K562 (cell line): ENCODE results near the gene DEDD2. TPM values are rescaled to one million over a fixed set of nuclear protein-coding genes. Genes with fewer than 3 reads are reported as not detected.
A peak's percentile ranks its signal among the peaks of the same experiment; 100 is the strongest.

Source experiments
- BACH1 ChIP-seq: fragments of 200-800 bp; sonication (Bioruptor generic); IDR thresholded peaks from 2 replicates; pipeline ENCODE4 v1.6.1; 2016; ENCODE audit warnings: missing genetic modification characterization, missing compliant biosample characterization
- CHAMP1 ChIP-seq: fragments of 450-650 bp; IDR thresholded peaks from 2 replicates; pipeline ENCODE4 v1.6.1; 2016; ENCODE audit warnings: mild to moderate bottlenecking
- DEAF1 ChIP-seq: fragments of 450-650 bp; formaldehyde crosslinking; IDR thresholded peaks from 2 replicates; pipeline ENCODE4 v1.4.0; 2020; ENCODE audit warnings: mild to moderate bottlenecking, moderate library complexity
- FOXM1 ChIP-seq, 2 experiments: fragments of 450-650 bp in 1 of 2; sonication (generic) in 1 of 2; formaldehyde crosslinking in 1 of 2; IDR thresholded peaks; 2 replicates each; pipeline versions ENCODE4 v1.6.1 to v1.9.0; 2017 to 2022; ENCODE audit warnings: low read depth in 2 of 2, mild to moderate bottlenecking in 2 of 2, missing genetic modification reagents in 1 of 2, moderate library complexity in 1 of 2
- KLF13 ChIP-seq: fragments of 450-650 bp; IDR thresholded peaks from 2 replicates; pipeline ENCODE4 v1.6.1; 2016; ENCODE audit warnings: missing genetic modification characterization, low read depth, mild to moderate bottlenecking, missing compliant biosample characterization, moderate library complexity, borderline replicate concordance
- MITF ChIP-seq: IDR thresholded peaks from 2 replicates; pipeline ENCODE4 v1.6.1; 2014; ENCODE audit warnings: antibody characterized with exemption
- MYNN ChIP-seq, 2 experiments: sonication (generic); formaldehyde crosslinking in 1 of 2; IDR thresholded peaks; 2 replicates each; pipeline versions ENCODE4 v1.5.0 to v1.6.1; 2016 to 2020; ENCODE audit warnings: antibody characterized with exemption in 1 of 2, missing genetic modification reagents in 1 of 2
- NFIX ChIP-seq: fragments of 250-450 bp; sonication (Bioruptor Pico); IDR thresholded peaks from 2 replicates; pipeline ENCODE4 v1.4.0; 2020; ENCODE audit warnings: low read depth, mild to moderate bottlenecking, moderate library complexity
- PATZ1 ChIP-seq: fragments of 250-450 bp; sonication (Bioruptor Pico); IDR thresholded peaks from 2 replicates; pipeline ENCODE4 v1.5.0; 2020; ENCODE audit warnings: mild to moderate bottlenecking, borderline replicate concordance
- PREB ChIP-seq: sonication (generic); formaldehyde crosslinking; IDR thresholded peaks from 2 replicates; pipeline ENCODE4 v1.8.1; 2023; ENCODE audit warnings: mild to moderate bottlenecking, missing genetic modification reagents
- SMARCC2 ChIP-seq: fragments of 450-650 bp; IDR thresholded peaks from 2 replicates; pipeline ENCODE4 v1.6.1; 2017; ENCODE audit warnings: antibody characterized with exemption, moderate library complexity, mild to moderate bottlenecking, low read depth
- XRCC3 ChIP-seq: fragments of 450-650 bp; IDR thresholded peaks from 2 replicates; pipeline ENCODE4 v1.6.1; 2017; ENCODE audit warnings: mild to moderate bottlenecking, moderate library complexity
- ZFP30 ChIP-seq: fragments of 250-450 bp; sonication (Bioruptor Pico); IDR thresholded peaks from 2 replicates; pipeline ENCODE4 v1.8.0; 2022; ENCODE audit warnings: moderate library complexity, mild to moderate bottlenecking, inconsistent platforms, borderline replicate concordance
- ZNF395 ChIP-seq: fragments of 200-800 bp; sonication (Bioruptor generic); IDR thresholded peaks from 2 replicates; pipeline ENCODE4 v1.6.1; 2017; ENCODE audit warnings: missing genetic modification characterization, missing compliant biosample characterization
- ZNF41 ChIP-seq: fragments of 250-450 bp; sonication (Bioruptor Pico); conservative IDR thresholded peaks from 2 replicates; pipeline ENCODE4 v1.4.0; 2020; ENCODE audit warnings: mild to moderate bottlenecking
- ZNF444 ChIP-seq: fragments of 250-450 bp; sonication (Bioruptor Pico); IDR thresholded peaks from 2 replicates; pipeline ENCODE4 v1.4.0; 2020; ENCODE audit warnings: mild to moderate bottlenecking, moderate library complexity
- polyA plus RNA-seq, 8 experiments: library from polyadenylated mRNA; depleted of rRNA in 4 of 8; stranded (reverse) in 5 of 8; unstranded in 3 of 8; fragments of >200 nt; fragmentation: Nextera tagmentation in 2 of 8; fragmentation: Illumina TruSeq in 1 of 8; extraction: Ambion mirVana in 2 of 8; extraction: Trizol in 1 of 8; gene quantifications; 2 replicates each; pipeline versions ENCODE4 v1.2.1 to v1.2.3, GENCODE V29; 2011 to 2014; ENCODE audit warnings: inconsistent platforms in 1 of 8, missing spikeins in 1 of 8
- total RNA-seq, 7 experiments: library from RNA; depleted of rRNA in 6 of 7; stranded (reverse); fragments of >200 nt in 6 of 7; fragmentation: Illumina TruSeq in 2 of 7; extraction: Trizol in 2 of 7; gene quantifications; 2 replicates each; pipeline versions ENCODE4 v1.2.1 to v1.2.3, GENCODE V29; 2011 to 2021; ENCODE audit warnings: low replicate concordance in 1 of 7

DEDD2 gene
- total and polyA plus RNA-seq, 9 of the 15 experiments (the other 6 are each of a cell fraction or from before 2014, with no cell fraction given): 4.3 to 43.0 (median 29.2) TPM

- no peak for TF ChIP-seq PREB (CRISPR knock-in tag)
- TF ChIP-seq MITF: no peak
- no peak for TF ChIP-seq ZNF395
- TF ChIP-seq DEAF1 (CRISPR knock-in tag): no peak
- no peak for TF ChIP-seq KLF13
- no peak for TF ChIP-seq ZNF444
- TF ChIP-seq ZFP30 (CRISPR knock-in tag): no peak
- TF ChIP-seq PATZ1: no peak
- no peak for TF ChIP-seq SMARCC2
- no peak for TF ChIP-seq NFIX (CRISPR knock-in tag)
- TF ChIP-seq CHAMP1: no peak; the same call in 1 of the 2 replicates
- no peak for TF ChIP-seq XRCC3
- 0 out of 2 replicates have a peak, but pooled peaks have one; percentile 57 for TF ChIP-seq MYNN (IDR thresholded peaks at IDR 0.05)
- no peak for TF ChIP-seq MYNN (CRISPR knock-in tag; IDR thresholded peaks at IDR 0.05)
- no peak for TF ChIP-seq ZNF41
- peak; percentile 63 for TF ChIP-seq FOXM1 (IDR thresholded peaks at IDR 0.05; ENCODE audit: low read depth)
- no peak for TF ChIP-seq FOXM1 (CRISPR knock-in tag; IDR thresholded peaks at IDR 0.05; ENCODE audit: low read depth)
- TF ChIP-seq BACH1 (tag): no peak
These were observed 17.9 kb downstream of the DEDD2 start (continued) for GRCh38 chr19:42199440-42200115.
